ENCODE measurements around the gene ALKBH5.

GRCh38 chr17:18198530-18198929 lies 14.9 kb downstream of the ALKBH5 start:
- TF ChIP-seq MAX (IDR thresholded peaks at IDR 0.05; ENCODE audit: low read depth) (no peak), REST (IDR thresholded peaks at IDR 0.05; ENCODE audit: low read depth, low read length) (no peak)
